ENCODE measurements around the gene KIF6.
"Not testable (repeated sequence)": the region's sequence is repeated elsewhere in the genome, so short reads cannot be mapped to it uniquely, and the experiment has no call there.

Gene KIF6

DNA sequence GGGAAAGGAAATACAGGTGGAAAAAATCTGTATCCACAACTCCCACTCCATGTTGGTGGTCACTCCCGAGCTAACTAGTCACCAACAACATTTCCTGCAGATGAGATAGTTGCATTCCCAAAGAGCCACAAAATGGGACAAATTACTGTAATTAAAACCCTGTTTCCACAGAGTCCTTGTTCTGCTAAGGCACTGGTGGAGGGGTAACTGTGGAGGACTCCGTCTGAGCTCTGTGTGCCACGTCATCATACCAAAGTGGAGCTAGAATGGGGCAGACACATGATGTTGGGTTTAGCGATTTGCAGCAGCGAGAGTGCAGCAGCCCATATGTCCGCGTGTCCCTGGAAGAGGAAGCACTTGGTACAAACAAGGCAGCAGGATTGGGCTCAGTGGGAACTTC is 230.2 kb downstream of the KIF6 start:
- no peak for DNase-seq

GRCh38 chr6:39493777-39494176 is 231.4 kb downstream of the KIF6 start:
- DNase-seq, result no peak

DNA sequence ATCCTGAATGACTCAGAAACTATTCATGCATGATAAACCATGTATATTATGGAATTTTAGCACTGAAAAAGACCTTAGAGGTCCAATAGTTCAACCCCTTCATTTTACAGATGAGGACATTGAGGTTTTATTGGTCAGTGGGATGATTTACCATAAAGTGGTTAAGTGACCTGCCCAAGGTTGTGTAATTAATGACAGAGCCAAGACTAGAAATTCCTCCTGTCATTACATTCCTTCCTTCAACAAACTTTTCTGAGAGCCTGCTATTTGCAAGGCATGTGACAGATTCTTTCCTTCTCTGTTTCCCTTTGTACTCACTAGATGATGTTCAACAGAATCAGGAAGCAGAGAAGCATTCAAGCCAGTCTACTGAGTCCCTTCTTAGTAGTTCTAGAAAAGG is 232.0 kb downstream of the KIF6 start:
- no peak for DNase-seq

GRCh38 chr6:39490108-39490507 is 235.1 kb downstream of the KIF6 start:
- DNase-seq, result no peak

GRCh38 chr6:39488255-39488879 is 236.8 kb downstream of the KIF6 start:
- no peak for DNase-seq

GRCh38 chr6:39484276-39484675 is 240.9 kb downstream of the KIF6 start:
- no peak for DNase-seq

GRCh38 chr6:39479819-39480218 is 245.4 kb downstream of the KIF6 start:
- not testable (repeated sequence) for DNase-seq

DNA sequence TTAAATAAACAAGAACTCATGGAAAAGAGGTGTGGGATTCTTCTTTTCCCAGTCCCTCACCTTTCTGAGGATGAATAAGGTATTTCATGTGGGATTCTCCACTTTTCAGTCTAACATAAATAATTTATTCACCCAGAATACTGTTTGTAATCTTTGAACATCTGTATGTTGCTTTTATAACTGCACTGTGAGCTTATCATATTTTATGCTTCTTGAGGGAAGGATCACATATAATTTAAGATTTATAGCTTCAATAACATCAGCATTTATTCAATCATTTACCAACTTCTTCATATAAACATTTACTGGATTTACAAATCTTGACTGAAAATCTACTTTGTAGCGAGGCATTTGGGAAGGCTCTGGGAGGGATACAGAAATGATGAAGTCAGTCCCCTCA is 248.5 kb downstream of the KIF6 start:
- no peak for DNase-seq

- DNase-seq, result no peak
Measured at GRCh38 chr6:39476151-39476550, 249.1 kb downstream of the KIF6 start.

DNA sequence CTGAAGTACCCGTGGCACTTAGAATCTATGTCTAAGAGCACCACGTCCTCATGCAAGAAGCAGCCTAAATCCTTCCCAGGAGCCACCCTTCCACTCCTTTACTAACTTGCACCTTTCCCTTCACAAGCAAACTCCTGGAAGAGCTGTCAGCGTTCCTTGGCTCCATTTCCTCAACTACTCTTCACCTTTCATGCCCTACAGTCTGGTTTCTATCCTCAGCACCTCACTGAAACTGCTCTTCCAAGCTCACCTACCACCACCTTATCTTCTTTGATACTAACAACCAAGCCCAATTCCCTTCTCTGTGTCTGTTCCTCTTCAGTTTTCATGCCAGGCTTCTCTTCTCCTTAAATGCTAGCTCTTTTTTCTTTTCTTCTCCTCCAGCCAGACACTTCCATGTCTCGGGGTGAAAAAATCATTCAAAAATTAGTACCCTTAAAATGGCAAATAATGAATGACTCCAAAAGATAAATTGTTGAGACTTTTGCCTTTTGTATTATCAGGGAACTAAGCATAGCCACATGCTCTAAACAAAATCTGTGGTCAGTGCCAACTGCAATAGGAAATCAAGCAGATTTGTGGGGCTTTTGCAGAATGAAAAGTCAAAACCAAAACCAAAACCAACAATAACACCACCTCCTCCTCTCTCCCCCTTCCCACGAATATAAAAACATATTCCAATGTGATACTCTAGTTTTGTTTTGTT is 253.1 kb downstream of the KIF6 start:
- DNase-seq, result no peak

GRCh38 chr6:39470506-39470905 is 254.7 kb downstream of the KIF6 start:
- DNase-seq, result no peak

DNA sequence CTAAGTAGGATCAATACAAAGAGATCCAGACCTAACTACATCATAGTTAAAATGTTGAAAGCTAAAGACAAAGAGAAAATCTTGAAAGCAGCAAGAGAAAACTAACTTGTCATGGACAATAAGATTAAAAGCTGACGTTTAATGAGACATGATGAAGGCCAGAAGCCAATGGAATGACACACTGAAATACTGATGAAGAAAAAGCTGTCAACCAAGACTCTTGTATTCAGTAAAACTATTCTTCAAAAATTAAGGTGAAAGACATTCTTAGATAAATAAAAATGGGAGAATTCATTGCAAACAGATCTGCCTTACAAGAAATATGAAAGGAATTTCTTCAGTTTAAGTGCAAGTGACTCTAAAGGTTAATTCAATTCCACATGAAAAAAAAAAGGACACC is 256.8 kb downstream of the KIF6 start:
- DNase-seq, result no peak

DNA sequence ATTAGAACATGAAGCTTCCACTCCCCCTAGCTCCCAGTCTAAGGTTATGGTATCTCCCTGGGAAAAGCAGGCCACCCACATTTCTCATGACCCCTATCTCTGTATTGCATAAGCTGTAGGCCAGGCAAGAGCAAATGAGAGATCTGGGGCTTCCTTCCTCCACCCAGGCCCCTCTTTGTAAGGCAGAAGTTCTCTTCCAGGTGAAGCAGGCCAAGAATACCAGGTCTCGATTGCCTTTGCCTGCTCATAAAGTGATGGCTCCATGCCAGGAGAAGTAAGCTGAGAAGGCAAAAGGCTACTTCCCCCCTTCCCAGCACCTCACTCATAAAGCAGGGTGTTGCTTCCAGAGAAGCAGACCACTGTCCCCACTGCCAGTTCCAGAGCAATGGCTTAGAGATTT is 258.6 kb downstream of the KIF6 start:
- DNase-seq, result no peak

- no peak for DNase-seq
Measured at GRCh38 chr6:39465539-39465938, 259.7 kb downstream of the KIF6 start.

- no peak for DNase-seq
Measured at GRCh38 chr6:39464067-39464466, 261.1 kb downstream of the KIF6 start.

GRCh38 chr6:39453956-39454524 is 271.2 kb downstream of the KIF6 start:
- DNase-seq, result no peak

DNA sequence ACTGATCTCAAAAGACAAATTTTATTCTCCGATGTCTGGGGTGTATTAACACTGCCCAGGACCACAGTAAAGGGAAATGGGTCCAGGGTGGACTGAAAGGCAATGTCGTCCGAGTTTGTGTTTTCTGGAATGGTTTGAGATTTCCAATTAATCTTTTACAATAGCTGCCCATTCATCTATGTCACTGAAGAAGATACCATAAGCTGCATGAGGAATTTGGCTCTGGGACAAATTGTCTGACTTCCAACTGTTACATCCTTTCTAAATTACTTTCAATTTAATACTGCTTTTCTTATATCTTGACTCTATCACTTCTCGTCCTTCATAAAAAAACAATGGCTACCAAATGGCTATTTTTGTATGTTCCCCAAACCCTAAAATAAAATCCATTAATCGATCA is 272.0 kb downstream of the KIF6 start:
- DNase-seq, result no peak

DNA sequence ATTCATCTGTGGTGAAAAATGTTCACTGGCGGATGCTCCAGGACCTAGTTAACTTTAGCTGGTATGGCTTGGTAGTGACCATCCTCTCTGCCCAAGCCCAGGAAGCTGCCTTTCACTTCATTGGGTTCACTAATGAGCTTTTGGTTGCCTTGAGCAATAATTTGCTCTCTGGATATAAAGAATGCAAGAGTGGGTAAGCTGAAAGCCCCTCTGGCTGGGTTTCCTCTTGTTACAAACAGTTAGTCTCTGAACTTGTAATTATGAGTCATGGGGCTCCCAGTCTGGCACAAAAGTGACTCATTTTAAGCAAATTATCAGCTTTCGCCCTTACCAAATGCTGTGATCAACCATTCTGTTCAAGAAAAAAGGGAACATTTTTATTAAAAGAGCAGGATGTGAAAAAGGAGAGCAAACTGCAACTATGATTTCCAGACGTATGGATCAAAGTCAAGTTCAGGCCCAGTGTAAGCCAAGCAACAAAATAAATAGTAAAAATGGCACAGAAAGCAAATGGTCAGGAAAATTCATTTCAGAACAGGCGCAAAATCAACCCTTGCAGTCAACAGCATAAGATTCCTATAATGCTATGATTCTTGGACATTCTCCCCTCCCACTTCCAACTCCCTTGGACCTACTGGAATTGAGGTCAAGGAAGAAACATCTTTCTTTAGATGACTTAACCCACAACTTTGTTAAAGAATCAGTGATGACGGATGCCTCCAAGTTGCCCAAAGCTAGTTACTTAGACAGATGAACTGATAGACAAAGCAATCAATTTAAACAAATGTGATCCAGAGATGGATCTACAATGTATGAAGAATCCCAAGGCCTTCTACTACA is 272.7 kb downstream of the KIF6 start:
- DNase-seq, result no peak

DNA sequence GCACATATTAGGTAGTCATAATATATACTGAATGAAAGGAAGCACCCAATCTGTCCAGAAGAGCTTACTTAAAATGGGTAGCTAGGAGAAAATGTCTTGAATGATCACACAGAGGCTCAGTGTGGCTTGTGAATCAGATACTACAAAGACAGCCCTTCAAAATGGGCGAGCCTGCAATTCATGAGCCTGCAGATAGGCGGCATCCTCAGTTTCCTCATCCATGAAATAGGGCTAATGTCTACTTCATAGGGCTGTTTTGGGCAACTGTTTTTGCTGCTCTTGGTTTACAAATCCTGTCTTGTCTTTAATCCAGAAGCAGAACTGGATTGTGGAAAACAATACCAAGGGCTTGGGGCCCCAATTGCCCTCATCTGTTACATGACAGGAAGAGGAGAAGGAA is 273.4 kb downstream of the KIF6 start:
- no peak for DNase-seq

DNA sequence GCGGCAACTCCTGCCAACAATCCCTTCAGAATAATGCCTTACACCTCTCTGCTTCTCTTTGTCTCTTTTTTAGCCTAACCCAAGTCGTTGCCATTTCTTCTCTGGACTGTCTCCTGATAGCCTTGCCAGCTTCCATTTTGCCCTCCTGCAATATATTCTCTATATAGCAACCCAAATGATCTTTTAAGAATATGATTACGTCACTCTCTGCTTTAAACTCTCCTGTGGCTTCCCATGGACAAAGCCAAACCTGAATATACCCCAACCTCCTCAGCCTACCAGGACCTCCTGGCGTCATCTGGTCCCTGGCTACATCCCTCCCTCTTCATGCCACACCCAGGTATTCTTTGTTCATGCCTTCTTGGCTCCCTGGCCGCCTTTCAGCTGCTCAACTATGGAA is 276.2 kb downstream of the KIF6 start:
- DNase-seq, result no peak

- DNase-seq, result no peak
Measured at GRCh38 chr6:39446909-39447308, 278.3 kb downstream of the KIF6 start.

GRCh38 chr6:39445667-39446066 is 279.5 kb downstream of the KIF6 start:
- no peak for DNase-seq

DNA sequence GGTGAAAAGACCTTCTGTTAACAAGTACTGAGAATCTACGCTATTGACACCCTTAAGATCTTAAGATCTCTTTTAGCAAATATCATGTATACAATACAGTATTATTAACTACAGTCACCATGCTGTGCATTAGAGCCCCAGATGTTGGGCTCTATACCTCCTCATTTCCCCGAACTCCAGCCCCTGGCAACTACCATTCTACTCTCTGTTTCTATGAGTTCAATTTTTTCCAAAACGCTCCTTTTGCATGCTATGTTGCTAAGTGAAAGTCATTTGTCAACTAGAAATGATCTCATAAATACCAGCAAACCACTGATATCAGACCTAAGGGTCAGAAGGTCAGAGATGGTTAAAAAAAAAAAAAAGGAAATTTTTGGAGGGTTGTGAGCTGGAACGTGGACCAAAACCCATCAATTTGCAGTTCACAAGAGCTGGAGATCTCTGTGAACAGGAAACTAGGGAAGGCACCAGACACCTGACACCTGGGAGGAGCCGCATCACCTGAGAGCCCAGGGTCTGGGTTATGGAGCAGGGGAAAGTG is 280.7 kb downstream of the KIF6 start:
- DNase-seq, result no peak

Measured in NCI-H1930 (cell line).